Caco-2 (cell line): ENCODE measurements around the gene HDGF. TPM values are rescaled to one million over a fixed set of nuclear protein-coding genes. Genes with fewer than 3 reads are reported as not detected.

Experiments used
- BruUV-seq: library from RNA; stranded (reverse); fragments of 400-500 nt; replicated peaks from 2 replicates; lab custom pipeline; 2021; lab: Mats Ljungman, UMichigan
- CTCF ChIA-PET: fragments of 300-600 bp; sonication (Branson Sonifier 250); formaldehyde crosslinking; loops from one replicate; lab custom pipeline; 2022; ENCODE audit warnings: antibody characterized with exemption; lab: Charles Lee
- POLR2A ChIA-PET: fragments of 300-600 bp; sonication (Branson Sonifier 250); formaldehyde crosslinking; loops from one replicate; lab custom pipeline; 2022; ENCODE audit warnings: antibody characterized with exemption; lab: Charles Lee
- DNase-seq, 2 experiments: peaks; one replicate each; pipeline versions ENCODE4 v3.0.0 to v3.0.0-alpha.2; 2020 to 2022
- H3K27me3 ChIP-seq: replicated peaks from 2 replicates; pipeline ENCODE4 v1.6.0; 2011; ENCODE audit warnings: low read length; ENCODE audit not compliant: control insufficient read depth, insufficient read depth
- H3K36me3 ChIP-seq: 2 replicates; pipeline ENCODE4 v1.5.1; 2011; ENCODE audit warnings: low read length; ENCODE audit not compliant: control insufficient read depth, insufficient read depth
- H3K4me1 ChIP-seq: fragments of 250-450 bp; sonication (Bioruptor Pico); 2 replicates; pipeline ENCODE4 v1.5.1; 2020; ENCODE audit warnings: mild to moderate bottlenecking
- H3K4me3 ChIP-seq: 2 replicates; pipeline ENCODE4 v1.5.1; 2011; ENCODE audit warnings: low read depth, mild to moderate bottlenecking, control low read depth, low read length
- H3K9me3 ChIP-seq: fragments of 250-450 bp; sonication (Bioruptor Pico); 2 replicates; pipeline ENCODE4 v1.5.1; 2020; ENCODE audit warnings: mild to moderate bottlenecking, moderate library complexity
- H3K27ac Mint-ChIP-seq: one replicate; pipeline ENCODE4 v1.8.0; 2022; ENCODE audit warnings: mixed read lengths; ENCODE audit not compliant: unreplicated experiment
- H3K27me3 Mint-ChIP-seq: one replicate; pipeline ENCODE4 v1.8.0; 2022; ENCODE audit warnings: mixed read lengths; ENCODE audit not compliant: insufficient read depth, unreplicated experiment
- H3K36me3 Mint-ChIP-seq: one replicate; pipeline ENCODE4 v1.8.0; 2022; ENCODE audit warnings: mild to moderate bottlenecking, mixed read lengths; ENCODE audit not compliant: insufficient read depth, unreplicated experiment
- H3K4me1 Mint-ChIP-seq: one replicate; pipeline ENCODE4 v1.8.0; 2022; ENCODE audit warnings: low read depth, mixed read lengths; ENCODE audit not compliant: unreplicated experiment
- H3K4me3 Mint-ChIP-seq: one replicate; pipeline ENCODE4 v1.8.0; 2022; ENCODE audit warnings: mild to moderate bottlenecking, moderate library complexity, mixed read lengths; ENCODE audit not compliant: unreplicated experiment
- H3K9me3 Mint-ChIP-seq: one replicate; pipeline ENCODE4 v1.8.0; 2022; ENCODE audit warnings: mixed read lengths; ENCODE audit not compliant: unreplicated experiment
- intact Hi-C: fragments of 100-400 bp; cut with micrococcal nuclease; formaldehyde crosslinking; loops from one replicate; pipeline ENCODE4 v1.10.0; 2022; ENCODE audit not compliant: unreplicated experiment
- total RNA-seq: library from RNA; stranded (reverse); gene quantifications from 2 replicates; pipeline ENCODE4 v1.2.3, GENCODE V29; 2022
- TF ChIP-seq, protein P1 (sequence below), 2 experiments: fragments of 200-600 bp in 1 of 2; IDR thresholded peaks; 1 replicate in 1 of 2; 2 replicates in 1 of 2; pipeline versions ENCODE4 v1.5.1 to v1.8.0; 2011 to 2022; ENCODE audit warnings: antibody characterized with exemption in 1 of 2, control low read depth in 1 of 2, inconsistent platforms in 1 of 2, low read depth in 1 of 2, low read length in 1 of 2, mild to moderate bottlenecking in 1 of 2, moderate library complexity in 1 of 2; ENCODE audit not compliant: insufficient read depth in 1 of 2, severe bottlenecking in 1 of 2, unreplicated experiment in 1 of 2

The HDGF gene
- total RNA-seq, 1 experiment from 2014 or later, result 414 TPM

- H3K4me3 Mint-ChIP-seq, result no peak overlapping the region
- Histone ChIP-seq H3K9me3 (no peaks in the 10 kb centered on the region), H3K36me3 (peaks cover 1% of the 10 kb centered on the region; the same call in 1 of the 2 replicates), H3K27me3 (no peaks in the 10 kb centered on the region), H3K4me1 (peaks cover 4% of the 10 kb centered on the region; the same call in 1 of the 2 replicates), H3K4me3 (no peak overlapping the region)
- POLR2A ChIA-PET, result no interaction called here
- BruUV-seq, result no TSS peak
- intact Hi-C loops, result no loop called here
- no peaks in the 10 kb centered on the region for H3K27me3 Mint-ChIP-seq
- peaks cover 58% of the 10 kb centered on the region for H3K36me3 Mint-ChIP-seq
- CTCF ChIA-PET, result interaction anchor here (0.9 kb wide), 1 partner anchor 51 kb away, joined by 4 read pairs; no protein-coding TSS in a partner anchor
- TF ChIP-seq, protein P1, sequence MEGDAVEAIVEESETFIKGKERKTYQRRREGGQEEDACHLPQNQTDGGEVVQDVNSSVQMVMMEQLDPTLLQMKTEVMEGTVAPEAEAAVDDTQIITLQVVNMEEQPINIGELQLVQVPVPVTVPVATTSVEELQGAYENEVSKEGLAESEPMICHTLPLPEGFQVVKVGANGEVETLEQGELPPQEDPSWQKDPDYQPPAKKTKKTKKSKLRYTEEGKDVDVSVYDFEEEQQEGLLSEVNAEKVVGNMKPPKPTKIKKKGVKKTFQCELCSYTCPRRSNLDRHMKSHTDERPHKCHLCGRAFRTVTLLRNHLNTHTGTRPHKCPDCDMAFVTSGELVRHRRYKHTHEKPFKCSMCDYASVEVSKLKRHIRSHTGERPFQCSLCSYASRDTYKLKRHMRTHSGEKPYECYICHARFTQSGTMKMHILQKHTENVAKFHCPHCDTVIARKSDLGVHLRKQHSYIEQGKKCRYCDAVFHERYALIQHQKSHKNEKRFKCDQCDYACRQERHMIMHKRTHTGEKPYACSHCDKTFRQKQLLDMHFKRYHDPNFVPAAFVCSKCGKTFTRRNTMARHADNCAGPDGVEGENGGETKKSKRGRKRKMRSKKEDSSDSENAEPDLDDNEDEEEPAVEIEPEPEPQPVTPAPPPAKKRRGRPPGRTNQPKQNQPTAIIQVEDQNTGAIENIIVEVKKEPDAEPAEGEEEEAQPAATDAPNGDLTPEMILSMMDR (IDR thresholded peaks at IDR 0.05; ENCODE audit: insufficient read depth in 1 of 2, low read depth in 1 of 2, low read length in 1 of 2, severe bottlenecking in 1 of 2, unreplicated experiment in 1 of 2), result no peak
- peaks cover 7% of the 10 kb centered on the region for H3K4me1 Mint-ChIP-seq
- H3K27ac Mint-ChIP-seq, result no peak overlapping the region
- no peak for DNase-seq
- no peaks in the 10 kb centered on the region for H3K9me3 Mint-ChIP-seq
Measured at GRCh38 chr1:156777573-156777972, 26.1 kb upstream of the HDGF start.

- Mint-ChIP-seq H3K9me3 (no peaks in the 10 kb centered on the region), H3K36me3 (peaks cover 52% of the 10 kb centered on the region), H3K27ac (no peak overlapping the region), H3K27me3 (no peaks in the 10 kb centered on the region), H3K4me1 (peaks cover 13% of the 10 kb centered on the region), H3K4me3 (no peak overlapping the region)
- Histone ChIP-seq H3K27me3 (no peaks in the 10 kb centered on the region), H3K4me3 (no peak overlapping the region), H3K9me3 (no peaks in the 10 kb centered on the region), H3K4me1 (peaks cover 4% of the 10 kb centered on the region; the same call in 1 of the 2 replicates), H3K36me3 (peaks cover 1% of the 10 kb centered on the region; the same call in 1 of the 2 replicates)
- POLR2A ChIA-PET, result no interaction called here
- TF ChIP-seq, protein P1 (IDR thresholded peaks at IDR 0.05; ENCODE audit: insufficient read depth in 1 of 2, low read depth in 1 of 2, low read length in 1 of 2, severe bottlenecking in 1 of 2, unreplicated experiment in 1 of 2), result no peak
- DNase-seq, result no peak
- CTCF ChIA-PET, result interaction anchor here (0.9 kb wide), 1 partner anchor 51 kb away, joined by 4 read pairs; no protein-coding TSS in a partner anchor
- intact Hi-C loops, result no loop called here
- BruUV-seq, result no TSS peak
Measured at GRCh38 chr1:156776942-156777341, 25.5 kb upstream of the HDGF start.

DNA sequence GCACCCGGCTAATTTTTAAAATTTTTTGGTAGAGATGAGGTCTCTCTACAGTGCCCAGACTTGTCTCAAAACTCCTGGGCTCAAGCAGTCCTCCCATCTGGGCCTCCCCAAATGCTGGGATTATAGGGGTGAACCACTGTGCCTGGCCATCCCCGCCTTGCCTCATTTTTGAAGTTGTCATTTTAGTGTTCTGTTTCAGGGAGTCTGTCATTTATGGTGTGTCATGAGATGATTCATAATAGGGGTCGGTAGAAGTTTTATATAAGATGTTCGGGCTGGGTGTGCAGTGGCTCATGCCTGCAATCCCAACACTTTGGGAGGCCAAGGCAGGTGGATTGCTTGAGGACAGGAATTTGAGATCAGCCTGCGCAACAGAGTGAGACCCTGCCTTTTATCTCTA, 24.3 kb upstream of the HDGF start:
- no peak overlapping the region for H3K27ac Mint-ChIP-seq
- H3K27me3 Mint-ChIP-seq, result no peaks in the 10 kb centered on the region
- H3K4me3 ChIP-seq, result no peak overlapping the region
- no peak for DNase-seq
- no peaks in the 10 kb centered on the region for H3K9me3 ChIP-seq
- H3K9me3 Mint-ChIP-seq, result no peaks in the 10 kb centered on the region
- intact Hi-C loops, result no loop called here
- no TSS peak for BruUV-seq
- no peak overlapping the region for H3K4me3 Mint-ChIP-seq
- peaks cover 21% of the 10 kb centered on the region for H3K4me1 Mint-ChIP-seq
- no peaks in the 10 kb centered on the region for H3K27me3 ChIP-seq
- H3K36me3 Mint-ChIP-seq, result peaks cover 49% of the 10 kb centered on the region
- POLR2A ChIA-PET, result no interaction called here
- peaks cover 4% of the 10 kb centered on the region; the same call in 1 of the 2 replicates for H3K4me1 ChIP-seq
- peaks cover 3% of the 10 kb centered on the region for H3K36me3 ChIP-seq
- TF ChIP-seq, protein P1 (IDR thresholded peaks at IDR 0.05; ENCODE audit: insufficient read depth in 1 of 2, low read depth in 1 of 2, low read length in 1 of 2, severe bottlenecking in 1 of 2, unreplicated experiment in 1 of 2), result no peak
- CTCF ChIA-PET, result no interaction called here
